IPS DF 19.7 (cell line): ENCODE data around the gene ANKRD65.
"Not testable (repeated sequence)": the region's sequence is repeated elsewhere in the genome, so short reads cannot be mapped to it uniquely, and the experiment has no call there.

Experiments used
- DNase-seq: peaks from one replicate; pipeline ENCODE4 v3.0.0-alpha.2; 2013; ENCODE audit warnings: low read depth, low spot score

ANKRD65 gene

GRCh38 chr1:1430992-1431844 is 10.1 kb upstream of the ANKRD65 start:
- DNase-seq = no peak

- DNase-seq = no peak
Measured at GRCh38 chr1:1430114-1430982, 9.3 kb upstream of the ANKRD65 start.

GRCh38 chr1:1429671-1430073 is 8.6 kb upstream of the ANKRD65 start:
- no peak for DNase-seq

GRCh38 chr1:1428967-1429366 is 7.9 kb upstream of the ANKRD65 start:
- not testable (repeated sequence) for DNase-seq

- DNase-seq = no peak
Measured at GRCh38 chr1:1428174-1428573, 7.1 kb upstream of the ANKRD65 start.

GRCh38 chr1:1427820-1428148 is 6.7 kb upstream of the ANKRD65 start:
- no peak for DNase-seq

GRCh38 chr1:1427106-1427819 is 6.2 kb upstream of the ANKRD65 start:
- DNase-seq = no peak

- no peak for DNase-seq
Measured at GRCh38 chr1:1426496-1427105, 5.5 kb upstream of the ANKRD65 start.

GRCh38 chr1:1425753-1426495 is 4.8 kb upstream of the ANKRD65 start:
- DNase-seq = no peak

GRCh38 chr1:1425426-1425752 is 4.3 kb upstream of the ANKRD65 start:
- DNase-seq = no peak

- no peak for DNase-seq
Measured at GRCh38 chr1:1424707-1425106, 3.6 kb upstream of the ANKRD65 start.

- no peak for DNase-seq
Measured at GRCh38 chr1:1423245-1423597, 2.1 kb upstream of the ANKRD65 start.

- no peak for DNase-seq
Measured at GRCh38 chr1:1422465-1423244, 1.6 kb upstream of the ANKRD65 start.

GRCh38 chr1:1421907-1422464 is 910 bp upstream of the ANKRD65 start:
- DNase-seq = no peak

GRCh38 chr1:1420654-1421141 is 378 bp downstream of the ANKRD65 start:
- no peak for DNase-seq

GRCh38 chr1:1419813-1420653 is 1.0 kb downstream of the ANKRD65 start:
- no peak for DNase-seq

- DNase-seq = no peak
Measured at GRCh38 chr1:1419363-1419812, 1.7 kb downstream of the ANKRD65 start.

GRCh38 chr1:1418464-1419362 is 2.4 kb downstream of the ANKRD65 start:
- DNase-seq = no peak
